SK-N-SH (cell line): ENCODE results near the gene RTN4RL2. TPM values are rescaled to one million over a fixed set of nuclear protein-coding genes. Genes with fewer than 3 reads are reported as not detected.

Source experiments
- CTCF ChIA-PET: fragments of 300-600, 350-600 bp; formaldehyde crosslinking; extraction: SDS; loops from one replicate; lab custom pipeline; 2021; lab: Yijun Ruan, JAX
- POLR2A ChIA-PET: fragments of 350-600 bp; sonication (Branson Sonifier 250); formaldehyde crosslinking; extraction: SDS; loops from one replicate; lab custom pipeline; 2020; ENCODE audit warnings: antibody characterized with exemption, inconsistent platforms; lab: Yijun Ruan, JAX
- DNase-seq: peaks from one replicate; pipeline ENCODE4 v3.0.0; 2012
- H2AFZ ChIP-seq: fragments of 200-600 bp; sonication (generic); 2 replicates; pipeline ENCODE4 v1.8.1; 2016; ENCODE audit warnings: antibody characterized with exemption, mild to moderate bottlenecking, low read depth
- H3F3A ChIP-seq: fragments of 200-600 bp; sonication (generic); replicated peaks from 2 replicates; pipeline ENCODE3; 2016; ENCODE audit warnings: antibody characterized with exemption, mild to moderate bottlenecking; ENCODE audit not compliant: insufficient read depth
- H3K27ac ChIP-seq, 2 experiments: fragments of 200-500 bp in 1 of 2; fragments of 200-600 bp in 1 of 2; sonication (Bioruptor generic) in 1 of 2; sonication (generic), shearing (Covaris generic) in 1 of 2; 2 replicates each; pipeline versions ENCODE4 v1.5.1 to v1.6.1; 2014 to 2016; ENCODE audit warnings: low read depth in 2 of 2, inconsistent platforms in 1 of 2, low read length in 1 of 2, mild to moderate bottlenecking in 1 of 2, mixed read lengths in 1 of 2
- H3K27me3 ChIP-seq: fragments of 200-600 bp; sonication (generic), shearing (Covaris generic); 2 replicates; pipeline ENCODE4 v1.6.1; 2016; ENCODE audit warnings: mixed run types; ENCODE audit not compliant: insufficient read depth
- H3K36me3 ChIP-seq, 2 experiments: fragments of 200-500 bp in 1 of 2; fragments of 200-600 bp in 1 of 2; sonication (Bioruptor generic) in 1 of 2; sonication (generic) in 1 of 2; replicated peaks in 1 of 2; 2 replicates each; pipeline versions ENCODE3 to v1.5.1; 2014 to 2016; ENCODE audit warnings: low read length in 1 of 2, mild to moderate bottlenecking in 1 of 2; ENCODE audit not compliant: insufficient read depth in 2 of 2, control insufficient read depth in 1 of 2
- H3K4me1 ChIP-seq, 2 experiments: fragments of 200-500 bp in 1 of 2; fragments of 200-600 bp in 1 of 2; sonication (Bioruptor generic) in 1 of 2; sonication (generic), shearing (Covaris generic) in 1 of 2; 2 replicates each; pipeline versions ENCODE4 v1.5.1 to v1.6.1; 2014 to 2016; ENCODE audit warnings: low read depth in 1 of 2, low read length in 1 of 2, mixed run types in 1 of 2; ENCODE audit not compliant: insufficient read depth in 2 of 2, control insufficient read depth in 1 of 2
- H3K4me2 ChIP-seq: fragments of 200-600 bp; sonication (generic), shearing (Covaris generic); 2 replicates; pipeline ENCODE4 v1.6.1; 2017; ENCODE audit warnings: mixed run types
- H3K4me3 ChIP-seq, 2 experiments: fragments of 200-500 bp in 1 of 2; fragments of 200-600 bp in 1 of 2; sonication (Bioruptor generic) in 1 of 2; sonication (generic), shearing (Covaris generic) in 1 of 2; 2 replicates each; pipeline versions ENCODE4 v1.5.1 to v1.8.1; 2014 to 2016; ENCODE audit warnings: low read depth in 2 of 2, inconsistent platforms in 1 of 2, low read length in 1 of 2, mild to moderate bottlenecking in 1 of 2, mixed read lengths in 1 of 2, moderate library complexity in 1 of 2
- H3K79me2 ChIP-seq: fragments of 200-600 bp; sonication (generic); 2 replicates; pipeline ENCODE4 v1.8.1; 2017; ENCODE audit warnings: mild to moderate bottlenecking; ENCODE audit not compliant: insufficient read depth
- H3K9ac ChIP-seq: fragments of 200-600 bp; sonication (generic); 2 replicates; pipeline ENCODE4 v1.6.1; 2017; ENCODE audit warnings: mixed run types
- H3K9me2 ChIP-seq: fragments of 200-600 bp; sonication (generic); 2 replicates; pipeline ENCODE4 v1.6.1; 2017; ENCODE audit warnings: mixed run types
- H3K9me3 ChIP-seq: fragments of 200-600 bp; sonication (generic); 2 replicates; pipeline ENCODE4 v1.6.1; 2017; ENCODE audit warnings: mixed run types, mild to moderate bottlenecking, moderate library complexity
- H4K20me1 ChIP-seq: fragments of 200-600 bp; sonication (generic); 2 replicates; pipeline ENCODE4 v1.6.1; 2017; ENCODE audit warnings: mild to moderate bottlenecking, mixed run types; ENCODE audit not compliant: insufficient read depth
- EZH2phosphoT487 ChIP-seq: fragments of 200-600 bp; sonication (generic); IDR thresholded peaks from 2 replicates; pipeline ENCODE4 v1.6.1; 2017; ENCODE audit warnings: low read depth, mixed run types, mild to moderate bottlenecking, antibody characterized with exemption, moderate library complexity, borderline replicate concordance
- FOSL2 ChIP-seq: IDR thresholded peaks from 2 replicates; pipeline ENCODE4 v1.4.0; 2012; ENCODE audit warnings: low read depth, mild to moderate bottlenecking, moderate library complexity, borderline replicate concordance
- FOXJ3 ChIP-seq: sonication (generic); formaldehyde crosslinking; IDR thresholded peaks from 2 replicates; pipeline ENCODE4 v1.5.1; 2020; ENCODE audit warnings: mild to moderate bottlenecking, missing genetic modification reagents
- FOXM1 ChIP-seq: IDR thresholded peaks from 2 replicates; pipeline ENCODE4 v1.4.0; 2012; ENCODE audit warnings: low read depth, mild to moderate bottlenecking
- GATA2 ChIP-seq: sonication (generic); formaldehyde crosslinking; IDR thresholded peaks from 2 replicates; pipeline ENCODE4 v1.5.0; 2020; ENCODE audit warnings: mild to moderate bottlenecking, missing genetic modification reagents
- JUND ChIP-seq: IDR thresholded peaks from 2 replicates; pipeline ENCODE4 v1.4.0; 2012
- NFIC ChIP-seq: IDR thresholded peaks from 2 replicates; pipeline ENCODE4 v1.4.0; 2012; ENCODE audit warnings: borderline replicate concordance
- RCOR1 ChIP-seq: fragments of 150-350 bp; IDR thresholded peaks from 2 replicates; pipeline ENCODE4 v1.6.1; 2017; ENCODE audit warnings: antibody characterized with exemption, low read length
- SIN3A ChIP-seq: IDR thresholded peaks from 2 replicates; pipeline ENCODE4 v1.6.1; 2012; ENCODE audit warnings: low read depth, mild to moderate bottlenecking, low read length, moderate library complexity, borderline replicate concordance
- TCF12 ChIP-seq: IDR thresholded peaks from 2 replicates; pipeline ENCODE4 v1.4.0; 2012
- YY1 ChIP-seq: IDR thresholded peaks from 2 replicates; pipeline ENCODE4 v1.4.0; 2012; ENCODE audit warnings: low read depth, mild to moderate bottlenecking
- WGBS: methylation state at CpG from one replicate; pipeline ENCODE4 v1.1.6; 2017; ENCODE audit warnings: low lambda C conversion rate; 5-methylcytosine and 5-hydroxymethylcytosine counted together
- polyA plus RNA-seq, 3 experiments: library from polyadenylated mRNA; depleted of rRNA; stranded (reverse); fragments of >200 nt; gene quantifications; 2 replicates each; pipeline ENCODE4 v1.2.3, GENCODE V29; 2012
- TF ChIP-seq, protein P1 (sequence below): IDR thresholded peaks from 2 replicates; pipeline ENCODE4; 2012
- TF ChIP-seq, protein P2 (sequence below): fragments of 200-600 bp; sonication (generic); IDR thresholded peaks from 2 replicates; pipeline ENCODE4 v1.6.1; 2017; ENCODE audit warnings: antibody characterized with exemption, mild to moderate bottlenecking, moderate library complexity

Gene RTN4RL2
- polyA plus RNA-seq, 1 of the 3 experiments (the other 2 are of a cell fraction) = 0.30 TPM

DNA sequence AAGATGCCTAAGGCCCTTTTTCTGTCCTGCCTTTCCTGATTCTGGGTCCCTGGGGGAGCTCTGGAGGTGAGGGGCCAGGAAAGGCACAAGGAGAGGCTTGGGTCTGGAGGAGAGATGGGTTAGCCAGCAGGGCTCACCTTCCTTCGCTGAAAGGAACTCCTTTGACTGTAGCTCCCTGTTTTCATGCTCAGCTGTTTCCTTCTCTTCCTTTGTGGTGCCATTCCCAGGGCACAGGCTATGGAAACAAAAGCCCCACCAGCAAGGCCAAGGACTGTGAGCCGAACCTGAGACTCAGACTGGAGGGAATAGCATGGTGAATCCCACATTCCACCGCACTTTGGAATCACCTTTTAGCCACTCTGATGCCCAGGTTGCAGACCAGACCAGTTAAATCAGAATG, 43.9 kb upstream of the RTN4RL2 start:
- Histone ChIP-seq H3K4me3 (no peak overlapping the region), H3K79me2 (no peaks in the 10 kb centered on the region), H3K9me3 (no peaks in the 10 kb centered on the region), H3K9ac (no peak overlapping the region), H3K9me2 (no peaks in the 10 kb centered on the region)
- DNase-seq = no peak
- POLR2A ChIA-PET = no interaction called here
- 78% methylated on average over 3 of the region's 3 CpGs for WGBS
- no peak for TF ChIP-seq YY1
- TF ChIP-seq, all 33 proteins: peak for 0
- Histone ChIP-seq H3F3A (no peaks in the 10 kb centered on the region), H2AFZ (no peak overlapping the region), H3K27ac (no peak overlapping the region), H3K27me3 (no peaks in the 10 kb centered on the region), H3K4me2 (no peak overlapping the region), H3K4me1 (no peaks in the 10 kb centered on the region), H3K36me3 (no peaks in the 10 kb centered on the region), H4K20me1 (no peaks in the 10 kb centered on the region)
- CTCF ChIA-PET = interaction anchor here (2.0 kb wide), 1 partner anchor 41 kb away, joined by 9 read pairs; no protein-coding TSS in a partner anchor

GRCh38 chr11:57417056-57417455, 43.3 kb upstream of the RTN4RL2 start:
- H3F3A ChIP-seq = no peaks in the 10 kb centered on the region
- no peak for DNase-seq
- H3K27ac ChIP-seq = no peak overlapping the region
- no peaks in the 10 kb centered on the region for H3K4me1 ChIP-seq
- no peaks in the 10 kb centered on the region for H3K9me3 ChIP-seq
- ChIA-PET CTCF (interaction anchor here (2.0 kb wide), 1 partner anchor 41 kb away, joined by 9 read pairs; no protein-coding TSS in a partner anchor), POLR2A (no interaction called here)
- H3K9me2 ChIP-seq = no peaks in the 10 kb centered on the region
- WGBS = 76% methylated on average over 2 of the region's 4 CpGs
- H3K36me3 ChIP-seq = no peaks in the 10 kb centered on the region
- no peak overlapping the region for H3K9ac ChIP-seq
- no peaks in the 10 kb centered on the region for H3K79me2 ChIP-seq
- no peaks in the 10 kb centered on the region for H4K20me1 ChIP-seq
- no peak overlapping the region for H3K4me2 ChIP-seq
- no peak overlapping the region for H3K4me3 ChIP-seq
- no peak for TF ChIP-seq JUND
- TF ChIP-seq, protein P1, sequence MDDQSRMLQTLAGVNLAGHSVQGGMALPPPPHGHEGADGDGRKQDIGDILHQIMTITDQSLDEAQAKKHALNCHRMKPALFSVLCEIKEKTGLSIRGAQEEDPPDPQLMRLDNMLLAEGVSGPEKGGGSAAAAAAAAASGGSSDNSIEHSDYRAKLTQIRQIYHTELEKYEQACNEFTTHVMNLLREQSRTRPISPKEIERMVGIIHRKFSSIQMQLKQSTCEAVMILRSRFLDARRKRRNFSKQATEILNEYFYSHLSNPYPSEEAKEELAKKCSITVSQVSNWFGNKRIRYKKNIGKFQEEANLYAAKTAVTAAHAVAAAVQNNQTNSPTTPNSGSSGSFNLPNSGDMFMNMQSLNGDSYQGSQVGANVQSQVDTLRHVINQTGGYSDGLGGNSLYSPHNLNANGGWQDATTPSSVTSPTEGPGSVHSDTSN = no peak
- TF ChIP-seq FOXM1 = no peak
- no peak for TF ChIP-seq GATA2 (CRISPR knock-in tag)
- no peak for TF ChIP-seq EZH2phosphoT487
- TF ChIP-seq FOSL2 = no peak
- TF ChIP-seq, protein P2, sequence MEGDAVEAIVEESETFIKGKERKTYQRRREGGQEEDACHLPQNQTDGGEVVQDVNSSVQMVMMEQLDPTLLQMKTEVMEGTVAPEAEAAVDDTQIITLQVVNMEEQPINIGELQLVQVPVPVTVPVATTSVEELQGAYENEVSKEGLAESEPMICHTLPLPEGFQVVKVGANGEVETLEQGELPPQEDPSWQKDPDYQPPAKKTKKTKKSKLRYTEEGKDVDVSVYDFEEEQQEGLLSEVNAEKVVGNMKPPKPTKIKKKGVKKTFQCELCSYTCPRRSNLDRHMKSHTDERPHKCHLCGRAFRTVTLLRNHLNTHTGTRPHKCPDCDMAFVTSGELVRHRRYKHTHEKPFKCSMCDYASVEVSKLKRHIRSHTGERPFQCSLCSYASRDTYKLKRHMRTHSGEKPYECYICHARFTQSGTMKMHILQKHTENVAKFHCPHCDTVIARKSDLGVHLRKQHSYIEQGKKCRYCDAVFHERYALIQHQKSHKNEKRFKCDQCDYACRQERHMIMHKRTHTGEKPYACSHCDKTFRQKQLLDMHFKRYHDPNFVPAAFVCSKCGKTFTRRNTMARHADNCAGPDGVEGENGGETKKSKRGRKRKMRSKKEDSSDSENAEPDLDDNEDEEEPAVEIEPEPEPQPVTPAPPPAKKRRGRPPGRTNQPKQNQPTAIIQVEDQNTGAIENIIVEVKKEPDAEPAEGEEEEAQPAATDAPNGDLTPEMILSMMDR = no peak
- TF ChIP-seq TCF12 = no peak
- H2AFZ ChIP-seq = no peak overlapping the region
- H3K27me3 ChIP-seq = no peaks in the 10 kb centered on the region

DNA sequence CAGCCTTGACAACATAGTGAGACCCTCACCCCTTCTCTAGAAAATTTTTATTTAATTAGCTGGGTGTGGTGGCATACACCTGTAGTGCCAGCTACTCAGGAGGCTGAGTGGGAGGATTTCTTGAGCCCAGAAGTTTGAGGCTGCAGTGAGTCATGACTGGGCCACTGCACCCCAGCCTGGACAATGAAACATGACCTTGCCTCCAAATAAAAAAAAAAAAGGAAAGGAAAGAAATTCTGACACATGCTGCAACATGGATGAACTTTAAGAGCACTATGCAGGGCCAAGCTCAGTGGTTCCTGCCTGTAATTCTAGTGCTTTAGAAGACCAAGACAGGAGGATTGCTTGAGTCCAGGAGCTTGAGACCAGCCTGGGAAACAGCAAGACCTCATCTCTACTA, 42.2 kb upstream of the RTN4RL2 start:
- Histone ChIP-seq H3K36me3 (no peaks in the 10 kb centered on the region), H3K9me3 (no peaks in the 10 kb centered on the region), H4K20me1 (no peaks in the 10 kb centered on the region), H3K4me2 (no peak overlapping the region), H3K27me3 (no peaks in the 10 kb centered on the region), H3K9ac (no peak overlapping the region), H2AFZ (no peak overlapping the region), H3K27ac (no peak overlapping the region), H3K4me1 (peaks cover 0 to 5% of the 10 kb centered on the region in 2 experiments; a peak in 1 of 4 replicates), H3F3A (no peaks in the 10 kb centered on the region), H3K4me3 (no peak overlapping the region), H3K9me2 (no peaks in the 10 kb centered on the region), H3K79me2 (no peaks in the 10 kb centered on the region)
- DNase-seq = no peak
- POLR2A ChIA-PET = no interaction called here
- CTCF ChIA-PET = interaction anchor here (0.7 to 2.0 kb wide), 3 partner anchors 15 to 40 kb away, joined by 3 to 9 read pairs (median 3); no protein-coding TSS in a partner anchor
- TF ChIP-seq YY1 = no peak
- TF ChIP-seq FOXJ3 (CRISPR knock-in tag) = no peak
- TF ChIP-seq SIN3A = no peak
- no peak for TF ChIP-seq RCOR1
- TF ChIP-seq, protein P1 = no peak
- no peak for TF ChIP-seq NFIC
